Peyer's patch (tissue), 4 donors: ENCODE measurements around the gene ALMS1.
"Not testable (repeated sequence)": the region's sequence is repeated elsewhere in the genome, so short reads cannot be mapped to it uniquely, and the experiment has no call there.

Source experiments
- POLR2A ChIP-seq, 2 donors: fragments of 450-650 bp; IDR thresholded peaks; one replicate each; pipeline ENCODE4 v1.5.1; 2017; ENCODE audit warnings: antibody characterized with exemption in 2 of 2, mild to moderate bottlenecking in 2 of 2, moderate library complexity in 2 of 2
- TF ChIP-seq, protein P1 (sequence below), 6 experiments: fragments of 450-650 bp in 4 of 6; fragments of 200-600 bp in 2 of 6; sonication (generic) in 1 of 6; IDR thresholded peaks; one replicate each; pipeline ENCODE4 v1.5.1; 2017 to 2019; ENCODE audit warnings: antibody characterized with exemption in 6 of 6, mild to moderate bottlenecking in 3 of 6, moderate library complexity in 1 of 6

DNA sequence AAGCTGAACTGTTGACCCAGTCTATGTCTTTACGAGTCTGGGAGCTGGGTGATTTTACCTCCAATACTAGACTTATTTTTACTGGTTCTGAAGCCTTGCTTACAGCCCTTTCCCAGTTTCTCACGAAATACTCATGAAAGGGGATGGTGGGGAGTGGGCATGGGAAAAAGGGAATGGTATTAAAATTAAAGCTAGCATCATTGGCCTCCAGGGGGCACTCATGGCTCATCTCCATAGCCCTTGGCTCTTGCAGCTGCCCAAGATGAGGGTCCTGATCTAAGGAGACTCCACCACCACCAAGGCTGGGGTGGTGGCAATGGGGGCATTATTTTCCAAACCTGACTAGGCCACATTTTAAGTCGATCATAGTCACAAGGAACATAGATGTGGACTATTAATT lies 234.3 kb downstream of the ALMS1 start:
- TF ChIP-seq, protein P1, sequence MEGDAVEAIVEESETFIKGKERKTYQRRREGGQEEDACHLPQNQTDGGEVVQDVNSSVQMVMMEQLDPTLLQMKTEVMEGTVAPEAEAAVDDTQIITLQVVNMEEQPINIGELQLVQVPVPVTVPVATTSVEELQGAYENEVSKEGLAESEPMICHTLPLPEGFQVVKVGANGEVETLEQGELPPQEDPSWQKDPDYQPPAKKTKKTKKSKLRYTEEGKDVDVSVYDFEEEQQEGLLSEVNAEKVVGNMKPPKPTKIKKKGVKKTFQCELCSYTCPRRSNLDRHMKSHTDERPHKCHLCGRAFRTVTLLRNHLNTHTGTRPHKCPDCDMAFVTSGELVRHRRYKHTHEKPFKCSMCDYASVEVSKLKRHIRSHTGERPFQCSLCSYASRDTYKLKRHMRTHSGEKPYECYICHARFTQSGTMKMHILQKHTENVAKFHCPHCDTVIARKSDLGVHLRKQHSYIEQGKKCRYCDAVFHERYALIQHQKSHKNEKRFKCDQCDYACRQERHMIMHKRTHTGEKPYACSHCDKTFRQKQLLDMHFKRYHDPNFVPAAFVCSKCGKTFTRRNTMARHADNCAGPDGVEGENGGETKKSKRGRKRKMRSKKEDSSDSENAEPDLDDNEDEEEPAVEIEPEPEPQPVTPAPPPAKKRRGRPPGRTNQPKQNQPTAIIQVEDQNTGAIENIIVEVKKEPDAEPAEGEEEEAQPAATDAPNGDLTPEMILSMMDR (IDR thresholded peaks at IDR 0.05) = peak in 3 of 6 experiments; percentile 9 to 12 (median 11)
- TF ChIP-seq POLR2A (IDR thresholded peaks at IDR 0.05) = not testable (repeated sequence)
